HepG2 (cell line): ENCODE measurements around the gene MYOM1. TPM values are rescaled to one million over a fixed set of nuclear protein-coding genes. Genes with fewer than 3 reads are reported as not detected.

Experiments used
- ATAC-seq: fragments of 200-7000 bp; cut with Tn5 transposase; 3 replicates; pipeline ENCODE4 v1.9.1; 2020; ENCODE audit warnings: mild to moderate bottlenecking, moderate library complexity
- BruUV-seq: library from RNA; stranded (reverse); fragments of 400-500 nt; replicated peaks from 2 replicates; lab custom pipeline; 2021; lab: Mats Ljungman, UMichigan
- CTCF ChIA-PET: fragments of 300-600 bp; formaldehyde crosslinking; extraction: SDS; loops from one replicate; lab custom pipeline; 2021; ENCODE audit warnings: low total read pairs, inconsistent platforms, low intra/inter-chr PET ratio; lab: Yijun Ruan, JAX
- POLR2A ChIA-PET: fragments of 350-600 bp; sonication (Branson Sonifier 250); formaldehyde crosslinking; loops from one replicate; lab custom pipeline; 2020; ENCODE audit warnings: antibody characterized with exemption, inconsistent platforms; lab: Yijun Ruan, JAX
- DNase-seq: peaks from one replicate; pipeline ENCODE4 v3.0.0-alpha.2; 2015; ENCODE audit warnings: low spot score
- FAIRE-seq: peaks from 3 replicates; lab custom pipeline; 2011; peaks lifted over from hg19 to GRCh38; lab: Jason Lieb, UNC
- H2AFZ ChIP-seq: one replicate; pipeline ENCODE4 v1.6.1; 2011; ENCODE audit warnings: low read length, inconsistent platforms
- H3K27ac ChIP-seq: fragments of 300-600 bp; 3 replicates; pipeline ENCODE4 v1.8.0; 2011; ENCODE audit warnings: mixed run types, mild to moderate bottlenecking, mixed read lengths, low read length, inconsistent platforms; ENCODE audit not compliant: insufficient read depth; ENCODE audit errors: extremely low read length
- H3K27me3 ChIP-seq, 2 experiments: fragments of 200-600 bp in 1 of 2; 2 replicates in 1 of 2; 3 replicates in 1 of 2; pipeline versions ENCODE4 v1.6.0 to v1.8.0; 2011; ENCODE audit warnings: low read length in 2 of 2, mild to moderate bottlenecking in 2 of 2, moderate library complexity in 2 of 2, inconsistent platforms in 1 of 2; ENCODE audit not compliant: insufficient read depth in 2 of 2, control insufficient read depth in 1 of 2
- H3K36me3 ChIP-seq, 2 experiments: fragments of 200-600 bp in 1 of 2; replicated peaks in 1 of 2; 2 replicates in 1 of 2; 3 replicates in 1 of 2; pipeline versions ENCODE4 v1.5.1 to v1.8.0; 2011; ENCODE audit warnings: low read length in 2 of 2, inconsistent platforms in 1 of 2; ENCODE audit not compliant: insufficient read depth in 2 of 2, control insufficient read depth in 1 of 2
- H3K4me1 ChIP-seq: 2 replicates; pipeline ENCODE4 v1.5.1; 2012; ENCODE audit warnings: low read length, inconsistent platforms; ENCODE audit not compliant: insufficient read depth
- H3K4me2 ChIP-seq: 2 replicates; pipeline ENCODE4 v1.6.0; 2011; ENCODE audit warnings: low read depth, low read length, inconsistent platforms
- H3K4me3 ChIP-seq, 3 experiments: fragments of 200-600 bp in 1 of 3; sonication (generic), shearing (Covaris generic) in 1 of 3; replicated peaks in 1 of 3; 2 replicates each; pipeline ENCODE4 v1.5.1; 2011 to 2016; ENCODE audit warnings: low read length in 3 of 3, inconsistent platforms in 2 of 3, low read depth in 2 of 3, mild to moderate bottlenecking in 2 of 3, control low read depth in 1 of 3, mixed read lengths in 1 of 3; ENCODE audit not compliant: insufficient read depth in 1 of 3
- H3K79me2 ChIP-seq: one replicate; pipeline ENCODE4 v1.6.1; 2011; ENCODE audit warnings: low read length, inconsistent platforms; ENCODE audit not compliant: insufficient read depth
- H3K9ac ChIP-seq: 2 replicates; pipeline ENCODE4 v1.6.0; 2011; ENCODE audit warnings: mild to moderate bottlenecking, low read depth, low read length, inconsistent platforms; ENCODE audit not compliant: insufficient read depth
- H3K9me3 ChIP-seq: 2 replicates; pipeline ENCODE4 v1.5.1; 2012; ENCODE audit warnings: mild to moderate bottlenecking, low read length
- H4K20me1 ChIP-seq: 2 replicates; pipeline ENCODE4 v1.6.0; 2011; ENCODE audit warnings: inconsistent platforms, mild to moderate bottlenecking, low read length, moderate library complexity; ENCODE audit not compliant: insufficient read depth
- CEBPB ChIP-seq: IDR thresholded peaks from 2 replicates; pipeline ENCODE4 v1.6.1; 2011; ENCODE audit warnings: low read depth, low read length, improper control_type of control experiment, borderline replicate concordance
- GATA4 ChIP-seq: sonication (generic); IDR thresholded peaks from 2 replicates; pipeline ENCODE4 v1.6.1; 2016; ENCODE audit warnings: antibody characterized with exemption, low read depth, borderline replicate concordance
- NR2F1 ChIP-seq, 2 experiments: fragments of 450-650 bp in 1 of 2; formaldehyde crosslinking in 1 of 2; IDR thresholded peaks; 2 replicates each; pipeline versions ENCODE4 v1.5.0 to v1.6.1; 2016 to 2020; ENCODE audit warnings: mild to moderate bottlenecking in 1 of 2, missing compliant biosample characterization in 1 of 2, missing genetic modification reagents in 1 of 2, moderate library complexity in 1 of 2
- POGZ ChIP-seq: sonication (generic); formaldehyde crosslinking; IDR thresholded peaks from 2 replicates; pipeline ENCODE4 v1.4.0; 2020; ENCODE audit warnings: mild to moderate bottlenecking, missing genetic modification reagents
- POLR2AphosphoS2 ChIP-seq: IDR thresholded peaks from 2 replicates; pipeline ENCODE4 v1.6.1; 2011; ENCODE audit warnings: low read depth, low read length, improper control_type of control experiment
- REPIN1 ChIP-seq: sonication (generic); formaldehyde crosslinking; IDR thresholded peaks from 2 replicates; pipeline ENCODE4 v1.8.0; 2022; ENCODE audit warnings: missing genetic modification reagents, low read depth, mild to moderate bottlenecking, borderline replicate concordance
- TP53 ChIP-seq: sonication (generic); formaldehyde crosslinking; conservative IDR thresholded peaks from 2 replicates; pipeline ENCODE4 v1.4.0; 2020; ENCODE audit warnings: missing genetic modification reagents
- ZNF10 ChIP-seq: sonication (generic); formaldehyde crosslinking; IDR thresholded peaks from 2 replicates; pipeline ENCODE4 v1.4.0; 2020; ENCODE audit warnings: mild to moderate bottlenecking, low read depth, missing genetic modification reagents, borderline replicate concordance
- ZNF264 ChIP-seq: sonication (generic); formaldehyde crosslinking; IDR thresholded peaks from 2 replicates; pipeline ENCODE4 v1.4.0; 2020; ENCODE audit warnings: missing genetic modification reagents
- ZNF329 ChIP-seq: sonication (generic); formaldehyde crosslinking; IDR thresholded peaks from 2 replicates; pipeline ENCODE4 v1.9.0; 2021; ENCODE audit warnings: low read depth, mild to moderate bottlenecking, missing genetic modification reagents
- ZNF430 ChIP-seq: sonication (generic); formaldehyde crosslinking; IDR thresholded peaks from 2 replicates; pipeline ENCODE4 v1.9.0; 2021; ENCODE audit warnings: mild to moderate bottlenecking, missing genetic modification reagents
- ZNF703 ChIP-seq: sonication (generic); formaldehyde crosslinking; IDR thresholded peaks from 2 replicates; pipeline ENCODE4 v1.5.1; 2020; ENCODE audit warnings: missing genetic modification reagents, mild to moderate bottlenecking, moderate library complexity, borderline replicate concordance
- ZSCAN29 ChIP-seq: sonication (generic); formaldehyde crosslinking; conservative IDR thresholded peaks from 2 replicates; pipeline ENCODE4 v1.4.0; 2020; ENCODE audit warnings: mild to moderate bottlenecking, missing genetic modification reagents
- WGBS: methylation state at CpG from one replicate; pipeline ENCODE4 v1.1.6; 2017; ENCODE audit warnings: low lambda C conversion rate; 5-methylcytosine and 5-hydroxymethylcytosine counted together
- in situ Hi-C: cut with HindIII; loops from 2 replicates; pipeline ENCODE4 v1.10.0; 2017; ENCODE audit warnings: low pct_unique_long_range_greater_than_20kb; ENCODE audit not compliant: extremely low pct_ligation_motif_present
- intact Hi-C: fragments of 100-400 bp; cut with micrococcal nuclease; formaldehyde crosslinking; loops from one replicate; pipeline ENCODE4 v1.10.0; 2022; ENCODE audit not compliant: unreplicated experiment
- polyA plus RNA-seq, 8 experiments: library from polyadenylated mRNA; depleted of rRNA in 3 of 8; stranded (reverse) in 7 of 8; unstranded in 1 of 8; fragments of >200 nt; fragmentation: Illumina TruSeq in 4 of 8; extraction: Trizol in 4 of 8; gene quantifications; 2 replicates each; pipeline versions ENCODE4 v1.2.1 to v1.2.3, GENCODE V29; 2011 to 2016; ENCODE audit warnings: low read depth in 4 of 8, missing spikeins in 1 of 8, mixed read lengths in 1 of 8; ENCODE audit not compliant: insufficient read depth in 1 of 8
- total RNA-seq, 5 experiments: library from RNA; depleted of rRNA; stranded (reverse); fragments of >200 nt; fragmentation: Illumina TruSeq; extraction: Trizol; gene quantifications; 2 replicates each; pipeline ENCODE4 v1.2.3, GENCODE V29; 2016; ENCODE audit warnings: low read depth in 1 of 5
- TF ChIP-seq, protein P1 (sequence below): sonication (generic); formaldehyde crosslinking; IDR thresholded peaks from 2 replicates; pipeline ENCODE4 v1.5.1; 2020; ENCODE audit warnings: mild to moderate bottlenecking, missing genetic modification reagents
- TF ChIP-seq, protein P2 (sequence below): fragments of 450-650 bp; IDR thresholded peaks from 2 replicates; pipeline ENCODE4 v1.6.1; 2017
- TF ChIP-seq, protein P3 (sequence below): sonication (generic); formaldehyde crosslinking; IDR thresholded peaks from 2 replicates; pipeline ENCODE4 v1.5.1; 2020; ENCODE audit warnings: mild to moderate bottlenecking, missing genetic modification reagents, moderate library complexity

Gene MYOM1
- total and polyA plus RNA-seq, 2 of the 13 experiments (the other 11 are each of a cell fraction or from before 2014, with no cell fraction given): 0.46 to 0.98 TPM

DNA sequence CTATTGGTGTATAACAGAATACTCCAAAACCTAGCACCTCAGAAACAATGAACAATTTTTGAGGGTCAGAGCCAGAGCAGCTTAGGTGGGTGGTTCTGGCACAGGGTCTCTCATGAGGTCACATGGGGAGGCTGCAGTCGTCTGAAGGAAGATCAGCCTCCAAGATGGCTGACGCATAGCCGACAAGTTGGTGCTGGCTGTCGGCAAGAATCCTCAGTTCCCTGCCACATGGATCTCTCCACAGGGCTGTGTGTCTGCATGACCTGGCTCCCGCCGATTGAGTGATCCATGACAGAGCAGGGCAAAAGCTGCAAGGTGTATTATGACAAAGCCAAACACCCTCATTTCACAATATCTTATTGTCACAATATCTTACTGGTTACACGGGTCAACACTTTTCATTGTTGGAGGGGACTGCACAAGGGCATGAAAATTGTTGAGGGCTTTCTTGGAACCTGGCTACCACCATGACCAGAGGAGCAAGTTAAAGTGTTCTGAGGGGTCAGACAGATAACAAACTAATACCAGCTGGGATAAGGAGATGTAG is 46.4 kb upstream of the MYOM1 start:
- H4K20me1 ChIP-seq: peaks cover 78% of the 10 kb centered on the region
- intact Hi-C loops (no loop called here), in situ Hi-C loops (no loop called here)
- ChIA-PET CTCF (no interaction called here), POLR2A (no interaction called here)
- no peaks in the 10 kb centered on the region; a peak in 1 of 5 replicates for H3K27me3 ChIP-seq
- ATAC-seq (no peak), DNase-seq (no peak), FAIRE-seq (no peak)
- H3K9ac ChIP-seq: peak overlapping the region; percentile 33; the same call in 1 of the 2 replicates
- no peaks in the 10 kb centered on the region for H3K36me3 ChIP-seq
- H3K4me1 ChIP-seq: peaks cover 64% of the 10 kb centered on the region
- no TSS peak for BruUV-seq
- 45% methylated on average over 7 of the region's 7 CpGs for WGBS
- peak overlapping the region in 2 of 3 experiments; percentile 90 to 96; a peak in 2 of 6 replicates for H3K4me3 ChIP-seq
- H3K27ac ChIP-seq: peak overlapping the region; percentile 65
- peak overlapping the region; percentile 91 for H3K4me2 ChIP-seq
- no peaks in the 10 kb centered on the region for H3K9me3 ChIP-seq
- peaks cover 92% of the 10 kb centered on the region for H3K79me2 ChIP-seq
- no peak overlapping the region for H2AFZ ChIP-seq
- 0 out of 2 replicates have a peak, but pooled peaks have one; percentile 21 for TF ChIP-seq REPIN1 (CRISPR knock-in tag)
- TF ChIP-seq ZNF430 (CRISPR knock-in tag): 0 out of 2 replicates have a peak, but pooled peaks have one; percentile 13
- no peak for TF ChIP-seq ZNF264
- TF ChIP-seq POGZ (CRISPR knock-in tag): peak; percentile 39; the same call in 1 of the 2 replicates
- no peak for TF ChIP-seq GATA4
- TF ChIP-seq ZNF703: no peak
- TF ChIP-seq, protein P1, sequence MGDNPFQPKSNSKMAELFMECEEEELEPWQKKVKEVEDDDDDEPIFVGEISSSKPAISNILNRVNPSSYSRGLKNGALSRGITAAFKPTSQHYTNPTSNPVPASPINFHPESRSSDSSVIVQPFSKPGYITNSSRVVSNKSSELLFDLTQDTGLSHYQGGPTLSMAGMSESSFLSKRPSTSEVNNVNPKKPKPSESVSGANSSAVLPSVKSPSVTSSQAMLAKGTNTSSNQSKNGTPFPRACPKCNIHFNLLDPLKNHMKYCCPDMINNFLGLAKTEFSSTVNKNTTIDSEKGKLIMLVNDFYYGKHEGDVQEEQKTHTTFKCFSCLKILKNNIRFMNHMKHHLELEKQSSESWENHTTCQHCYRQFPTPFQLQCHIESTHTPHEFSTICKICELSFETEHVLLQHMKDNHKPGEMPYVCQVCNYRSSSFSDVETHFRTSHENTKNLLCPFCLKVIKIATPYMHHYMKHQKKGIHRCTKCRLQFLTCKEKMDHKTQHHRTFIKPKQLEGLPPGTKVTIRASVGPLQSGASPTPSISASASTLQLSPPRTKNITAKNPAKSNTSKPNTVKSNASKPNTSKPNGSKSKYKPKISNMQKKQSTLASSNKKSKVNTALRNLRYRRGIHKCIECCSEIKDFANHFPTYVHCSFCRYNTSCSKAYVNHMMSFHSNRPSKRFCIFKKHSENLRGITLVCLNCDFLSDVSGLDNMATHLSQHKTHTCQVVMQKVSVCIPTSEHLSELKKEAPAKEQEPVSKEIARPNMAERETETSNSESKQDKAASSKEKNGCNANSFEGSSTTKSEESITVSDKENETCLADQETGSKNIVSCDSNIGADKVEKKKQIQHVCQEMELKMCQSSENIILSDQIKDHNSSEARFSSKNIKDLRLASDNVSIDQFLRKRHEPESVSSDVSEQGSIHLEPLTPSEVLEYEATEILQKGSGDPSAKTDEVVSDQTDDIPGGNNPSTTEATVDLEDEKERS (CRISPR knock-in tag): 0 out of 2 replicates have a peak, but pooled peaks have one; percentile 27
- TF ChIP-seq NR2F1 (CRISPR knock-in tag; IDR thresholded peaks at IDR 0.05): no peak
- TF ChIP-seq POLR2AphosphoS2: peak; percentile 69; the same call in 1 of the 2 replicates
- no peak for TF ChIP-seq ZNF10
- TF ChIP-seq TP53 (CRISPR knock-in tag): no peak
- TF ChIP-seq, protein P2, sequence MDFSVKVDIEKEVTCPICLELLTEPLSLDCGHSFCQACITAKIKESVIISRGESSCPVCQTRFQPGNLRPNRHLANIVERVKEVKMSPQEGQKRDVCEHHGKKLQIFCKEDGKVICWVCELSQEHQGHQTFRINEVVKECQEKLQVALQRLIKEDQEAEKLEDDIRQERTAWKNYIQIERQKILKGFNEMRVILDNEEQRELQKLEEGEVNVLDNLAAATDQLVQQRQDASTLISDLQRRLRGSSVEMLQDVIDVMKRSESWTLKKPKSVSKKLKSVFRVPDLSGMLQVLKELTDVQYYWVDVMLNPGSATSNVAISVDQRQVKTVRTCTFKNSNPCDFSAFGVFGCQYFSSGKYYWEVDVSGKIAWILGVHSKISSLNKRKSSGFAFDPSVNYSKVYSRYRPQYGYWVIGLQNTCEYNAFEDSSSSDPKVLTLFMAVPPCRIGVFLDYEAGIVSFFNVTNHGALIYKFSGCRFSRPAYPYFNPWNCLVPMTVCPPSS: no peak
- no peak for TF ChIP-seq ZNF329 (CRISPR knock-in tag)
- no peak for TF ChIP-seq ZSCAN29
- TF ChIP-seq, protein P3, sequence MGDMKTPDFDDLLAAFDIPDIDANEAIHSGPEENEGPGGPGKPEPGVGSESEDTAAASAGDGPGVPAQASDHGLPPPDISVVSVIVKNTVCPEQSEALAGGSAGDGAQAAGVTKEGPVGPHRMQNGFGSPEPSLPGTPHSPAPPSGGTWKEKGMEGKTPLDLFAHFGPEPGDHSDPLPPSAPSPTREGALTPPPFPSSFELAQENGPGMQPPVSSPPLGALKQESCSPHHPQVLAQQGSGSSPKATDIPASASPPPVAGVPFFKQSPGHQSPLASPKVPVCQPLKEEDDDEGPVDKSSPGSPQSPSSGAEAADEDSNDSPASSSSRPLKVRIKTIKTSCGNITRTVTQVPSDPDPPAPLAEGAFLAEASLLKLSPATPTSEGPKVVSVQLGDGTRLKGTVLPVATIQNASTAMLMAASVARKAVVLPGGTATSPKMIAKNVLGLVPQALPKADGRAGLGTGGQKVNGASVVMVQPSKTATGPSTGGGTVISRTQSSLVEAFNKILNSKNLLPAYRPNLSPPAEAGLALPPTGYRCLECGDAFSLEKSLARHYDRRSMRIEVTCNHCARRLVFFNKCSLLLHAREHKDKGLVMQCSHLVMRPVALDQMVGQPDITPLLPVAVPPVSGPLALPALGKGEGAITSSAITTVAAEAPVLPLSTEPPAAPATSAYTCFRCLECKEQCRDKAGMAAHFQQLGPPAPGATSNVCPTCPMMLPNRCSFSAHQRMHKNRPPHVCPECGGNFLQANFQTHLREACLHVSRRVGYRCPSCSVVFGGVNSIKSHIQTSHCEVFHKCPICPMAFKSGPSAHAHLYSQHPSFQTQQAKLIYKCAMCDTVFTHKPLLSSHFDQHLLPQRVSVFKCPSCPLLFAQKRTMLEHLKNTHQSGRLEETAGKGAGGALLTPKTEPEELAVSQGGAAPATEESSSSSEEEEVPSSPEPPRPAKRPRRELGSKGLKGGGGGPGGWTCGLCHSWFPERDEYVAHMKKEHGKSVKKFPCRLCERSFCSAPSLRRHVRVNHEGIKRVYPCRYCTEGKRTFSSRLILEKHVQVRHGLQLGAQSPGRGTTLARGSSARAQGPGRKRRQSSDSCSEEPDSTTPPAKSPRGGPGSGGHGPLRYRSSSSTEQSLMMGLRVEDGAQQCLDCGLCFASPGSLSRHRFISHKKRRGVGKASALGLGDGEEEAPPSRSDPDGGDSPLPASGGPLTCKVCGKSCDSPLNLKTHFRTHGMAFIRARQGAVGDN (CRISPR knock-in tag): peak; percentile 38
- TF ChIP-seq CEBPB: peak; percentile 66; the same call in 1 of the 2 replicates
